Measurements from ENCODE around the gene STARD13.
"Not testable (repeated sequence)": the region's sequence is repeated elsewhere in the genome, so short reads cannot be mapped to it uniquely, and the experiment has no call there.

Gene STARD13

GRCh38 chr13:33162725-33163124 is 122.8 kb downstream of the STARD13 start:
- H3K9ac ChIP-seq (ENCODE audit: low read length in 2 of 2); H3K4me3 ChIP-seq (ENCODE audit: low read length in 2 of 2); H3K4me1 ChIP-seq (ENCODE audit: control insufficient read depth, insufficient read depth, low read length); H3K9me3 ChIP-seq (ENCODE audit: control insufficient read depth in 2 of 2, low read length in 2 of 2); H3K27ac ChIP-seq (ENCODE audit: low read length); H3K27me3 ChIP-seq (ENCODE audit: control insufficient read depth in 1 of 2, insufficient read depth in 2 of 2, low read length in 2 of 2): not testable (repeated sequence)
- peaks cover 18 to 34% of the 10 kb centered on the region in 2 donors for H3K36me3 ChIP-seq (ENCODE audit: control insufficient read depth in 2 of 2, insufficient read depth in 2 of 2, low read length in 2 of 2)

- H3K9me3 ChIP-seq (ENCODE audit: control insufficient read depth in 2 of 2, low read length in 2 of 2) = no peaks in the 10 kb centered on the region
- H3K27me3 ChIP-seq (ENCODE audit: control insufficient read depth in 1 of 2, insufficient read depth in 2 of 2, low read length in 2 of 2) = no peaks in the 10 kb centered on the region
- H3K9ac ChIP-seq (ENCODE audit: low read length in 2 of 2) = no peak overlapping the region
- H3K4me1 ChIP-seq (ENCODE audit: control insufficient read depth, insufficient read depth, low read length) = no peaks in the 10 kb centered on the region
- H3K36me3 ChIP-seq (ENCODE audit: control insufficient read depth in 2 of 2, insufficient read depth in 2 of 2, low read length in 2 of 2) = peaks cover 6 to 18% of the 10 kb centered on the region in 2 donors
- no peak overlapping the region for H3K27ac ChIP-seq (ENCODE audit: low read length)
- H3K4me3 ChIP-seq (ENCODE audit: low read length in 2 of 2) = no peak overlapping the region
These were observed 126.7 kb downstream of the STARD13 start for GRCh38 chr13:33158816-33159215.

- Histone ChIP-seq H3K4me1 (ENCODE audit: control insufficient read depth, insufficient read depth, low read length) (peaks cover 1% of the 10 kb centered on the region), H3K27ac (ENCODE audit: low read length) (no peak overlapping the region), H3K9me3 (ENCODE audit: control insufficient read depth in 2 of 2, low read length in 2 of 2) (no peaks in the 10 kb centered on the region), H3K27me3 (ENCODE audit: control insufficient read depth in 1 of 2, insufficient read depth in 2 of 2, low read length in 2 of 2) (no peaks in the 10 kb centered on the region), H3K4me3 (ENCODE audit: low read length in 2 of 2) (no peak overlapping the region), H3K9ac (ENCODE audit: low read length in 2 of 2) (no peak overlapping the region), H3K36me3 (ENCODE audit: control insufficient read depth in 2 of 2, insufficient read depth in 2 of 2, low read length in 2 of 2) (peaks cover 6 to 21% of the 10 kb centered on the region in 2 donors)
These were observed 127.3 kb downstream of the STARD13 start for GRCh38 chr13:33158271-33158670.

- Histone ChIP-seq H3K9ac (ENCODE audit: low read length in 2 of 2) (no peak overlapping the region), H3K9me3 (ENCODE audit: control insufficient read depth in 2 of 2, low read length in 2 of 2) (no peaks in the 10 kb centered on the region), H3K27me3 (ENCODE audit: control insufficient read depth in 1 of 2, insufficient read depth in 2 of 2, low read length in 2 of 2) (no peaks in the 10 kb centered on the region), H3K27ac (ENCODE audit: low read length) (no peak overlapping the region), H3K36me3 (ENCODE audit: control insufficient read depth in 2 of 2, insufficient read depth in 2 of 2, low read length in 2 of 2) (peaks cover 9 to 29% of the 10 kb centered on the region in 2 donors), H3K4me3 (ENCODE audit: low read length in 2 of 2) (no peak overlapping the region), H3K4me1 (ENCODE audit: control insufficient read depth, insufficient read depth, low read length) (peaks cover 6% of the 10 kb centered on the region)
These were observed 130.6 kb downstream of the STARD13 start for GRCh38 chr13:33154911-33155310.

GRCh38 chr13:33153421-33154404 is 131.8 kb downstream of the STARD13 start:
- Histone ChIP-seq H3K9ac (ENCODE audit: low read length in 2 of 2) (no peak overlapping the region), H3K27ac (ENCODE audit: low read length) (peak overlapping the region; percentile 24), H3K4me1 (ENCODE audit: control insufficient read depth, insufficient read depth, low read length) (peaks cover 6% of the 10 kb centered on the region), H3K36me3 (ENCODE audit: control insufficient read depth in 2 of 2, insufficient read depth in 2 of 2, low read length in 2 of 2) (peaks cover 9 to 25% of the 10 kb centered on the region in 2 donors), H3K27me3 (ENCODE audit: control insufficient read depth in 1 of 2, insufficient read depth in 2 of 2, low read length in 2 of 2) (no peaks in the 10 kb centered on the region), H3K9me3 (ENCODE audit: control insufficient read depth in 2 of 2, low read length in 2 of 2) (no peaks in the 10 kb centered on the region), H3K4me3 (ENCODE audit: low read length in 2 of 2) (no peak overlapping the region)

- H3K9ac ChIP-seq (ENCODE audit: low read length in 2 of 2) = no peak overlapping the region
- H3K4me3 ChIP-seq (ENCODE audit: low read length in 2 of 2) = no peak overlapping the region
- peaks cover 6% of the 10 kb centered on the region for H3K4me1 ChIP-seq (ENCODE audit: control insufficient read depth, insufficient read depth, low read length)
- H3K27ac ChIP-seq (ENCODE audit: low read length) = peak overlapping the region; percentile 8
- H3K27me3 ChIP-seq (ENCODE audit: control insufficient read depth in 1 of 2, insufficient read depth in 2 of 2, low read length in 2 of 2) = no peaks in the 10 kb centered on the region
- peaks cover 9 to 17% of the 10 kb centered on the region in 2 donors for H3K36me3 ChIP-seq (ENCODE audit: control insufficient read depth in 2 of 2, insufficient read depth in 2 of 2, low read length in 2 of 2)
- H3K9me3 ChIP-seq (ENCODE audit: control insufficient read depth in 2 of 2, low read length in 2 of 2) = no peaks in the 10 kb centered on the region
These were observed 133.2 kb downstream of the STARD13 start for GRCh38 chr13:33152389-33152788.

- Histone ChIP-seq H3K36me3 (ENCODE audit: control insufficient read depth in 2 of 2, insufficient read depth in 2 of 2, low read length in 2 of 2) (peaks cover 7 to 17% of the 10 kb centered on the region in 2 donors), H3K27ac (ENCODE audit: low read length) (no peak overlapping the region), H3K4me1 (ENCODE audit: control insufficient read depth, insufficient read depth, low read length) (peaks cover 6% of the 10 kb centered on the region), H3K9me3 (ENCODE audit: control insufficient read depth in 2 of 2, low read length in 2 of 2) (no peaks in the 10 kb centered on the region), H3K27me3 (ENCODE audit: control insufficient read depth in 1 of 2, insufficient read depth in 2 of 2, low read length in 2 of 2) (no peaks in the 10 kb centered on the region), H3K9ac (ENCODE audit: low read length in 2 of 2) (no peak overlapping the region), H3K4me3 (ENCODE audit: low read length in 2 of 2) (no peak overlapping the region)
These were observed 134.9 kb downstream of the STARD13 start for GRCh38 chr13:33150662-33151061.

GRCh38 chr13:33150126-33150525 is 135.4 kb downstream of the STARD13 start:
- Histone ChIP-seq H3K36me3 (ENCODE audit: control insufficient read depth in 2 of 2, insufficient read depth in 2 of 2, low read length in 2 of 2) (peaks cover 7 to 17% of the 10 kb centered on the region in 2 donors), H3K27me3 (ENCODE audit: control insufficient read depth in 1 of 2, insufficient read depth in 2 of 2, low read length in 2 of 2) (no peaks in the 10 kb centered on the region), H3K9ac (ENCODE audit: low read length in 2 of 2) (no peak overlapping the region), H3K4me1 (ENCODE audit: control insufficient read depth, insufficient read depth, low read length) (peaks cover 6% of the 10 kb centered on the region), H3K4me3 (ENCODE audit: low read length in 2 of 2) (no peak overlapping the region), H3K27ac (ENCODE audit: low read length) (no peak overlapping the region), H3K9me3 (ENCODE audit: control insufficient read depth in 2 of 2, low read length in 2 of 2) (no peaks in the 10 kb centered on the region)

GRCh38 chr13:33147832-33148231 is 137.7 kb downstream of the STARD13 start:
- Histone ChIP-seq H3K4me3 (ENCODE audit: low read length in 2 of 2) (no peak overlapping the region), H3K27ac (ENCODE audit: low read length) (no peak overlapping the region), H3K9me3 (ENCODE audit: control insufficient read depth in 2 of 2, low read length in 2 of 2) (no peaks in the 10 kb centered on the region), H3K27me3 (ENCODE audit: control insufficient read depth in 1 of 2, insufficient read depth in 2 of 2, low read length in 2 of 2) (no peaks in the 10 kb centered on the region), H3K4me1 (ENCODE audit: control insufficient read depth, insufficient read depth, low read length) (peaks cover 2% of the 10 kb centered on the region), H3K9ac (ENCODE audit: low read length in 2 of 2) (no peak overlapping the region), H3K36me3 (ENCODE audit: control insufficient read depth in 2 of 2, insufficient read depth in 2 of 2, low read length in 2 of 2) (peaks cover 6 to 7% of the 10 kb centered on the region in 2 donors)

GRCh38 chr13:33146843-33147611 is 138.5 kb downstream of the STARD13 start:
- Histone ChIP-seq H3K9me3 (ENCODE audit: control insufficient read depth in 2 of 2, low read length in 2 of 2) (no peaks in the 10 kb centered on the region), H3K27me3 (ENCODE audit: control insufficient read depth in 1 of 2, insufficient read depth in 2 of 2, low read length in 2 of 2) (no peaks in the 10 kb centered on the region), H3K4me1 (ENCODE audit: control insufficient read depth, insufficient read depth, low read length) (no peaks in the 10 kb centered on the region), H3K27ac (ENCODE audit: low read length) (no peak overlapping the region), H3K36me3 (ENCODE audit: control insufficient read depth in 2 of 2, insufficient read depth in 2 of 2, low read length in 2 of 2) (peaks cover 7% of the 10 kb centered on the region in 2 donors), H3K4me3 (ENCODE audit: low read length in 2 of 2) (no peak overlapping the region), H3K9ac (ENCODE audit: low read length in 2 of 2) (no peak overlapping the region)
